Stimulated activated CD4-positive, alpha-beta T cell treated with anti-CD3 and anti-CD28 coated beads, Interleukin-12 subunit alpha, Interleukin-12 subunit beta, amount 100 ng/mL, for 4 hours (primary cell): Measurements from ENCODE around the gene BIRC2.
"Not testable (repeated sequence)": the region's sequence is repeated elsewhere in the genome, so short reads cannot be mapped to it uniquely, and the experiment has no call there.

Source experiments
- DNase-seq: peaks from one replicate; pipeline ENCODE4 v3.0.0-alpha.2; 2020

Gene BIRC2

GRCh38 chr11:102346748-102347461, at the start of gene BIRC2:
Gene BIRC2, plus strand, starts transcription at chr11:102347214. Its CDS starts 2,641 bp downstream, at chr11:102349855.
- DNase-seq: peak; percentile 96

GRCh38 chr11:102300837-102301236, 46.2 kb upstream of the BIRC2 start:
- DNase-seq: not testable (repeated sequence)

DNA sequence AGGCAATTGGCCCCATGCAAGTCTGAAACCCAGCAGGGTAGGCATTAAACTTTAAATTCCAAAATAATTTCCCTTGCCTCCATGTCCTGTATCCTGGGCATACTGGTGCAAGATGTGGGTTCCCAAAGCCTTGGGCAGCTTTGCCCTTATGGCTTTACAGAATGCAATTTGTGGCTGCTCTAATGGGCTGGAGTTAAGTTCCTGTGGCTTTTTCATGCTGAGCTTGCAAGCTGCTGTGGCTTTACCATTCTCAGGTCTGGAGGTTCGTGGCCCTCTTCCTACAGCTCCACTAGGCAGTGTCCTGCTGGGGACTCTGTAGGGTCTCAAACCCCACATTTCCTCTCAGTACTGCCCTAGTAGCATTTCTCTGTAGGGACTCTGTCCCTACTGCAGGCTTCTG, 44.8 kb upstream of the BIRC2 start:
- no peak for DNase-seq

- no peak for DNase-seq
Measured at GRCh38 chr11:102304686-102305085, 42.3 kb upstream of the BIRC2 start.

GRCh38 chr11:102305352-102306047, 41.5 kb upstream of the BIRC2 start:
- no peak for DNase-seq

GRCh38 chr11:102306048-102306597, 40.9 kb upstream of the BIRC2 start:
- DNase-seq: no peak

GRCh38 chr11:102306817-102307726, 39.9 kb upstream of the BIRC2 start:
- no peak for DNase-seq

- no peak for DNase-seq
Measured at GRCh38 chr11:102307727-102308038, 39.3 kb upstream of the BIRC2 start.

GRCh38 chr11:102309621-102310541, 37.1 kb upstream of the BIRC2 start:
- DNase-seq: no peak

- no peak for DNase-seq
Measured at GRCh38 chr11:102312667-102313066, 34.3 kb upstream of the BIRC2 start.

DNA sequence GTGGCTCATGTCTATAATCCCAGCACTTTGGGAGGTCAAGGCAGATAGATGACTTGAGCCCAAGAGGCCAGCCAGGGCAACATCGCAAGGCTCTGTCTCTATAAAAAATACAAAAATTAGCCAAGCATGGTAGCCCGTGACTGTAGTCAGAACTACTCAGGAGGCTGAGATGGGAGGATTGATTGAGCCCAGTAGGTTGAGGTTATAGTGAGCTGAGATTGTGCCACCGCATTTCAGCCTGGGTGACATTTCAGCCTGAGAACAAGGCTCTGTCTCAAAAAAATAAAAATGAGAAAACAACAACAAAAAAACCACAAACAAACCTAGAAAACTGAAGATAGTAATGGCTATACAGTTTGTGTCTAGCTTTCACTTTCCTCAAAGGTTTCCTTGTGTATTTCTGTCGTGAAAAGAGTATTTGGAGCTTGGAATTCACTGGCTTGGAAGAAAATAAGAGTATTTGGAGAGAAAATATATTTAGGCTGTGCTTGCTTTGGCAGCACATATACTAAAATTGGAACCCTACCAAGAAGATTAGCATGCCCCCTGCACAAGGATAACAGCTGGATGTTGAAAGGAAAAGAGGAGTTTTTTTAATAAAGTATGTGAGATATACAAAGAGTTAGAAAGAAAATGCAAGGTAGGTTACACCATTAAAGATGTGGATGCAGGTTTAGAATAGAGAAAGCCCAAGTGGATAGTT, 33.6 kb upstream of the BIRC2 start:
- no peak for DNase-seq

- DNase-seq: no peak
Measured at GRCh38 chr11:102314784-102315183, 32.2 kb upstream of the BIRC2 start.

- no peak for DNase-seq
Measured at GRCh38 chr11:102316346-102316904, 30.6 kb upstream of the BIRC2 start.

DNA sequence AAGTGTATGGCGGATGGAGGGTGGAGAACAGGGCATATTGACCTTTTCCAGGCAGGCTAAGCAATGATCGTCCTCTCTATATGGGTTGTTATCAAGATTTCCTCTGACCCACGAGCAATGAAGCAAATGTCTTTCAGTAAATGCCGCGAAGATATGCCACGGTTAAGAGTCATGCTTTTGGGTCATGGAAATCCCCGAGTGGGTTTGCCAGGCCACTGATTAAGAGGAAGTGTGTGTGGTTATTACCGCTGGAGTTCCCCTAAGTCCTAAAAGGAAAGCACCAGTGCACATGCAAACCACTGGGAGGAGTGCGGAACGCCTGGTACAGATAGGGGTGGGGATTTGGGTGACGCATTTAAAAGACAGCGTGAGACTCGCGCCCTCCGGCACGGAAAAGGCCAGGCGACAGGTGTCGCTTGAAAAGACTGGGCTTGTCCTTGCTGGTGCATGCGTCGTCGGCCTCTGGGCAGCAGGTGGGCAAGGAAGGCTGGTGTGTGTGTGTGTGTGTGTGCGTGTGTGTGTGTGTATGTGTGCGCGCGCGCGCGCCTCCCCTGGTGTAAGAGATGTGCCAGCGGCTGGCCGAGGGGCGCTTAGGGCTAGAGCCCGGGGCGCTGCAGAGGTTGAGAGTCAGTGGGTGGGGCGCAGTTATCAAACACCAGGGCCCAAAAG, 29.8 kb upstream of the BIRC2 start, which contains the start of gene BIRC3:
Gene BIRC3, plus strand, starts transcription at position 386 of the 669 bp plus-strand sequence. CDS start 7,026 bp downstream, outside the sequence.
- DNase-seq: peak; percentile 74

DNA sequence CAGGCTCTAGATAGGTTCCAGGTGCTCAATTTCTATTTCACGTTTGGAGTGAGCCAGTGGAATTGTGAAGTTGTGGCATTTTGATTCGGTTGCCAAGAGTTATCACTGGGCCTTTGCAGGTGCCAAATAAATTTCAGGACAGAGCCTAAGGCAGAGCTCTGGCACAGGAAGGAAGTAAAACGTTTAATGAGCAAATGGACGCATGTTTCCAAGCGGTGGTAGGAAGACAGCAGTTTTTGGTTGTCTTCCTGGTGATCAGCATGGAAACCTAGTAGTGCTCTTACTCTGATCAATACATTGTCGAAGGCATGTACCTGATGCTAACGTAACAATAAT, 29.3 kb upstream of the BIRC2 start:
- DNase-seq: no peak

DNA sequence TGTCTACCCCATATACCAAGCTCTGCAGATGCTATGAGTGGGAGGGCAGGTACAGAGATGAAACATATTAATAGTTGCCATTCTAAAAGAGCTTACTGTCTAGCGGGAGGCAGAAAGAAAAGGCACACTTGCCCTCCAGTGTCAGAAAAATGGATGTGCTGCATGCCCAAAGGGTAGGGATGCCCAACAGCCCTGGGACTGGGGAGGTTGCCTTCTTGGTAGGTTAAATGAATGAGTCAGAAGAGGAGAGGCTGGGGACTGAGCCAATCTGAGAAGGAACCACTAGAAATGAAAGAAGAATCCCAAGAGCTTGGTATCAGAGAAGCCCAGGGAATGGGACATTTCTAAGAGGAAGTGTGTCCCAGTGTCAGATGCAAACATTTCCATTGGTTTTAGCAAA, 28.5 kb upstream of the BIRC2 start:
- no peak for DNase-seq

- no peak for DNase-seq
Measured at GRCh38 chr11:102319544-102319943, 27.5 kb upstream of the BIRC2 start.

DNA sequence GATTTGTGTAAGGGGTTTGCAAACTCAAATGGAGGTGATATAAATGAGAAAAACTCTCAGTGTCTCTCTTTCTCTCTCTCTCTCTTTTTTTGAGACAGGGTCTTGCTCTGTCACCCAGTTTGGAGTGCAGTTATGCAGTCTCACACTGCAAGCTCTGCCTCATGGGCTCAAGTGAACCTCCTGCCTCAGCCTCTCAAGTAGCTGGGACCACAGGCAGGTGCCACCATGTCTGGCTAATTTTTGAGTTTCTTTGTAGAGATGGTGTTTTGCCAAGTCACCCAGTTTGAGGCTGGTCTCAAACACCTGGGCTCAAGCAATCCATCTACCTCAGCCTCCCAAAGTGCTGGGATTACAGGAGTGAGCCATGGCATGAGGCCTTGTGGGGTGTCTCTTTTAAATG, 26.8 kb upstream of the BIRC2 start:
- DNase-seq: no peak

DNA sequence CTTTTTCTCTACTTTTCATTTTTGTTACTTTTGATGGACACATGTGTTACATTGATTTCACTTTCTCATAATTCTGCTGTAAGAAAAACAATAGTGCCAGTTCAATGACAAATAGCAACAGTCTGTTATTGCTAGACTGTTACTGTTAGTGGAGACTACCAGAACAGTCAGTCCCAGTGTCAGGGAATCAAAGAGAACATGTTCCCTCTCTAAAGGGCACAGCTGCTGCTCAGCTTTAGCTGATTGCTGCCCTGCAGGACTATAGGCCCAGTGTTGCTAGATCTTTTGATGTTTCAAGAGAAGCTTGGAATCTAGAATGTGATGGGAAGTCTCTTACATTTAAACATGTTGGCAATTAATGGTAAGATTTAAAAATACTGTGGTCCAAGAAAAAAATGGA, 26.3 kb upstream of the BIRC2 start:
- no peak for DNase-seq

GRCh38 chr11:102322560-102322959, 24.5 kb upstream of the BIRC2 start:
- no peak for DNase-seq
